Mammary epithelial cell (primary cell): ENCODE measurements around the gene PLPP4.

Source experiments
- EZH2 ChIP-seq: IDR thresholded peaks from 2 replicates; pipeline ENCODE4 v1.6.1; 2012; ENCODE audit warnings: low read length, inconsistent platforms, borderline replicate concordance
- TF ChIP-seq, protein P1 (sequence below), 2 donors: IDR thresholded peaks in 1 of 2; conservative IDR thresholded peaks in 1 of 2; 2 replicates each; pipeline ENCODE4 v1.5.1; 2011 to 2012; ENCODE audit warnings: inconsistent platforms in 2 of 2, low read length in 2 of 2, mild to moderate bottlenecking in 2 of 2, control low read depth in 1 of 2, low read depth in 1 of 2; ENCODE audit not compliant: insufficient read depth in 1 of 2; ENCODE audit errors: extremely low read depth in 1 of 2

- TF ChIP-seq, protein P1, sequence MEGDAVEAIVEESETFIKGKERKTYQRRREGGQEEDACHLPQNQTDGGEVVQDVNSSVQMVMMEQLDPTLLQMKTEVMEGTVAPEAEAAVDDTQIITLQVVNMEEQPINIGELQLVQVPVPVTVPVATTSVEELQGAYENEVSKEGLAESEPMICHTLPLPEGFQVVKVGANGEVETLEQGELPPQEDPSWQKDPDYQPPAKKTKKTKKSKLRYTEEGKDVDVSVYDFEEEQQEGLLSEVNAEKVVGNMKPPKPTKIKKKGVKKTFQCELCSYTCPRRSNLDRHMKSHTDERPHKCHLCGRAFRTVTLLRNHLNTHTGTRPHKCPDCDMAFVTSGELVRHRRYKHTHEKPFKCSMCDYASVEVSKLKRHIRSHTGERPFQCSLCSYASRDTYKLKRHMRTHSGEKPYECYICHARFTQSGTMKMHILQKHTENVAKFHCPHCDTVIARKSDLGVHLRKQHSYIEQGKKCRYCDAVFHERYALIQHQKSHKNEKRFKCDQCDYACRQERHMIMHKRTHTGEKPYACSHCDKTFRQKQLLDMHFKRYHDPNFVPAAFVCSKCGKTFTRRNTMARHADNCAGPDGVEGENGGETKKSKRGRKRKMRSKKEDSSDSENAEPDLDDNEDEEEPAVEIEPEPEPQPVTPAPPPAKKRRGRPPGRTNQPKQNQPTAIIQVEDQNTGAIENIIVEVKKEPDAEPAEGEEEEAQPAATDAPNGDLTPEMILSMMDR (conservative IDR thresholded peaks at IDR 0.05 in 1 of 2, IDR thresholded peaks at IDR 0.05 in 1 of 2; ENCODE audit: extremely low read depth in 1 of 2, insufficient read depth in 1 of 2, low read depth in 1 of 2, low read length in 2 of 2): peak; percentile 19 to 24
- no peak for TF ChIP-seq EZH2
Observed at GRCh38 chr10:120511165-120511564, 54.1 kb downstream of the PLPP4 start.
